Liver (tissue), 9 donors: ENCODE results near the gene HIVEP2. TPM values are rescaled to one million over a fixed set of nuclear protein-coding genes. Genes with fewer than 3 reads are reported as not detected.

Experiments used
- DNase-seq: peaks from one replicate; pipeline ENCODE4 v3.0.0-alpha.2; 2017; ENCODE audit warnings: low spot score
- H3K27ac ChIP-seq, 2 donors: one replicate each; pipeline ENCODE4 v1.7.0; 2013; ENCODE audit warnings: inconsistent platforms in 2 of 2, low read length in 2 of 2, control low read depth in 1 of 2, low read depth in 1 of 2, mild to moderate bottlenecking in 1 of 2
- H3K27me3 ChIP-seq, 4 donors: one replicate each; pipeline versions ENCODE4 v1.6.1 to v1.7.0; 2013; ENCODE audit warnings: low read length in 3 of 4, inconsistent platforms in 1 of 4, mild to moderate bottlenecking in 1 of 4, moderate library complexity in 1 of 4; ENCODE audit not compliant: control insufficient read depth in 4 of 4, insufficient read depth in 4 of 4
- H3K36me3 ChIP-seq, 4 donors: one replicate each; pipeline versions ENCODE4 v1.6.1 to v1.7.0; 2013; ENCODE audit warnings: low read length in 3 of 4, mild to moderate bottlenecking in 3 of 4, low read depth in 1 of 4, moderate library complexity in 1 of 4; ENCODE audit not compliant: control insufficient read depth in 4 of 4, insufficient read depth in 3 of 4
- H3K4me1 ChIP-seq, 4 donors: one replicate each; pipeline versions ENCODE4 v1.6.1 to v1.7.0; 2013; ENCODE audit warnings: low read length in 3 of 4, mild to moderate bottlenecking in 3 of 4, moderate library complexity in 1 of 4; ENCODE audit not compliant: control insufficient read depth in 4 of 4, insufficient read depth in 4 of 4
- H3K4me3 ChIP-seq, 3 donors: one replicate each; pipeline versions ENCODE4 v1.6.1 to v1.7.0; 2013; ENCODE audit warnings: low read length in 3 of 3, control low read depth in 1 of 3, low read depth in 1 of 3, mild to moderate bottlenecking in 1 of 3
- H3K9ac ChIP-seq, 2 donors: one replicate each; pipeline ENCODE4 v1.7.0; 2013; ENCODE audit warnings: low read length in 2 of 2, mild to moderate bottlenecking in 2 of 2, moderate library complexity in 2 of 2, control low read depth in 1 of 2, low read depth in 1 of 2
- H3K9me3 ChIP-seq, 4 donors: one replicate each; pipeline versions ENCODE4 v1.6.1 to v1.7.0; 2013; ENCODE audit warnings: low read length in 3 of 4; ENCODE audit not compliant: control insufficient read depth in 4 of 4
- CTCF ChIP-seq: fragments of 150-350 bp; IDR thresholded peaks from 2 replicates; pipeline ENCODE4 v1.5.1; 2017; ENCODE audit warnings: improper control_type of control experiment, low read depth, low read length; ENCODE audit not compliant: missing input control
- EGR1 ChIP-seq, 2 donors: IDR thresholded peaks; 2 replicates each; pipeline ENCODE4 v1.6.1; 2016 to 2018; ENCODE audit warnings: antibody characterized with exemption in 2 of 2, low read depth in 2 of 2
- FOXA1 ChIP-seq: IDR thresholded peaks from 2 replicates; pipeline ENCODE4 v1.6.1; 2016; ENCODE audit warnings: antibody characterized with exemption
- FOXA2 ChIP-seq: IDR thresholded peaks from 2 replicates; pipeline ENCODE4 v1.6.1; 2016; ENCODE audit warnings: antibody characterized with exemption
- GABPA ChIP-seq, 2 donors: IDR thresholded peaks in 1 of 2; conservative IDR thresholded peaks in 1 of 2; 2 replicates each; pipeline ENCODE4 v1.6.1; 2016; ENCODE audit warnings: antibody characterized with exemption in 2 of 2, mild to moderate bottlenecking in 1 of 2, moderate library complexity in 1 of 2
- HNF4A ChIP-seq, 2 donors: conservative IDR thresholded peaks; 2 replicates each; pipeline ENCODE4 v1.6.1; 2016; ENCODE audit warnings: antibody characterized with exemption in 2 of 2, mild to moderate bottlenecking in 2 of 2
- JUND ChIP-seq, 2 donors: IDR thresholded peaks; 2 replicates each; pipeline ENCODE4 v1.6.1; 2016; ENCODE audit warnings: antibody characterized with exemption in 2 of 2
- MAX ChIP-seq: IDR thresholded peaks from 2 replicates; pipeline ENCODE4 v1.6.1; 2016; ENCODE audit warnings: antibody characterized with exemption
- NR2F2 ChIP-seq: IDR thresholded peaks from 2 replicates; pipeline ENCODE4 v1.6.1; 2016; ENCODE audit warnings: antibody characterized with exemption
- RAD21 ChIP-seq, 2 donors: IDR thresholded peaks; 2 replicates each; pipeline ENCODE4 v1.6.1; 2016; ENCODE audit warnings: antibody characterized with exemption in 2 of 2, mild to moderate bottlenecking in 2 of 2
- SP1 ChIP-seq: IDR thresholded peaks from 2 replicates; pipeline ENCODE4 v1.6.1; 2018; ENCODE audit warnings: antibody characterized with exemption, mild to moderate bottlenecking
- TAF1 ChIP-seq: conservative IDR thresholded peaks from 2 replicates; pipeline ENCODE4 v1.6.1; 2016; ENCODE audit warnings: antibody characterized with exemption, mild to moderate bottlenecking
- YY1 ChIP-seq: IDR thresholded peaks from 2 replicates; pipeline ENCODE4 v1.6.1; 2016; ENCODE audit warnings: antibody characterized with exemption, mild to moderate bottlenecking
- WGBS: extraction: QIAGEN DNeasy Blood & Tissue Kit; methylation state at CpG from one replicate; pipeline ENCODE4 v1.1.7; 2013; 5-methylcytosine and 5-hydroxymethylcytosine counted together
- polyA plus RNA-seq, 2 donors: library from polyadenylated mRNA; stranded (reverse) in 1 of 2; unstranded in 1 of 2; fragments of 200-250 nt in 1 of 2; fragments of >200 nt in 1 of 2; fragmentation: Nextera tagmentation in 1 of 2; extraction: Ambion mirVana in 1 of 2; gene quantifications; one replicate each; pipeline versions ENCODE4 v1.2.1 to v1.2.3, GENCODE V29; 2013 to 2015
- total RNA-seq, 2 donors: library from RNA; depleted of rRNA; stranded (reverse); fragments of >200 nt; gene quantifications; one replicate each; pipeline ENCODE4 v1.2.3, GENCODE V29; 2014
- TF ChIP-seq, protein P1 (sequence below): IDR thresholded peaks from 2 replicates; pipeline ENCODE4 v1.6.1; 2016; ENCODE audit warnings: antibody characterized with exemption
- TF ChIP-seq, protein P2 (sequence below): IDR thresholded peaks from 2 replicates; pipeline ENCODE4 v1.6.1; 2016; ENCODE audit warnings: antibody characterized with exemption
- donor health status: healthy.
- donor health status: healthy.
- donor health status: healthy.
- donor health status: healthy.
- donor health status: healthy.

HIVEP2 gene
- total and polyA plus RNA-seq, 4 donors = 0.82 to 6.6 (median 1.3) TPM

DNA sequence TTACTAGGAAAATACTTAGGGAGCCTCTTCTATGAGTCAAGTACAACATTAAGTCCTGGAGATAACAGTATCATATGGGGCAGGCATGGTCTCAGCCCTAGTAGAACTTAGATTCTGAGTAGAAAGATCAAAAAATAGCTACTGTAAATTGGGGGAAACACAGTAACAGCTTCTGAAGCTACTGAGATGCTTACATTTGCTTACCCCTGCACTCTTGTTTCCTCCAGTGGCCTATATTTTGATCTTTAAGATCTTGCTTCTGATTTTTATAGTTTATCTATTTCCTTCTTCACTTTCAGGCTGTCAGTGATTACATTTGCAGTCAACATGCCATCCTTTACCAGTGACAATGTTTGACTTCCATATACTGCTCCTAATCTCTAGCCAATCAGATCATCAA lies 35.3 kb downstream of the HIVEP2 start (continued):
- no peak for TF ChIP-seq MAX
- no peak for TF ChIP-seq TAF1
- no peak for TF ChIP-seq EGR1 (IDR thresholded peaks at IDR 0.05; ENCODE audit: low read depth in 2 of 2)
- no peak for TF ChIP-seq NR2F2
- TF ChIP-seq YY1 = no peak
- TF ChIP-seq RAD21 (IDR thresholded peaks at IDR 0.05) = no peak
- no peak for TF ChIP-seq HNF4A (conservative IDR thresholded peaks at IDR 0.05)
- no peak for TF ChIP-seq CTCF

- Histone ChIP-seq H3K36me3 (no peaks in the 10 kb centered on the region), H3K4me1 (no peaks in the 10 kb centered on the region), H3K4me3 (no peak overlapping the region), H3K27me3 (no peaks in the 10 kb centered on the region), H3K27ac (no peak overlapping the region), H3K9ac (no peak overlapping the region), H3K9me3 (no peaks in the 10 kb centered on the region)
- no peak for TF ChIP-seq JUND (IDR thresholded peaks at IDR 0.05)
- no peak for TF ChIP-seq FOXA2
- no peak for TF ChIP-seq MAX
- TF ChIP-seq YY1 = no peak
- 96% methylated on average over 1 of the region's 1 CpG for WGBS
- no peak for DNase-seq
Observed at GRCh38 chr6:142908235-142908634, 36.7 kb downstream of the HIVEP2 start.

DNA sequence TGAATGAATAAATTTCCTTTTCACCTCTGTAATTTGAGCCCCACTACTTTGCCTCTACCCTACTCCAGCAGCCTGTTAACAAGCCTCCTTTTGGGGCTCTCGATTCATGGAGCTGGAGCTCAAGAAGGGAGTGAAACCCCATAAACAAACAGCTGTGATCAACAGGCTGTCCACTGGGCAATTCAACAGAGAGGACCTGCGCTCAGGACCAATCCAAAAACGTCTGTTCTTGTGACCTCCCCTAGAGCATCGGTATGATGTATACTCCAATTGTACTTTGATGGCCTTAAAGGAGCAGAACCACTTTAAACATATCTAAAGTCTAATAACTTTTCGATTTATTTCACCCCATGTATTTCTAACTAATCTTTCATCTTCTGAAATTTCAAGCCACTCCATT lies 37.4 kb downstream of the HIVEP2 start:
- peaks cover 0 to 2% (median 0%) of the 10 kb centered on the region in 4 donors for H3K4me1 ChIP-seq
- H3K36me3 ChIP-seq = no peaks in the 10 kb centered on the region
- no peaks in the 10 kb centered on the region for H3K27me3 ChIP-seq
- no peak overlapping the region for H3K27ac ChIP-seq
- H3K4me3 ChIP-seq = no peak overlapping the region
- H3K9ac ChIP-seq = no peak overlapping the region
- no peak for DNase-seq
- no peaks in the 10 kb centered on the region for H3K9me3 ChIP-seq
- WGBS = 78% methylated on average over 5 of the region's 5 CpGs
- TF ChIP-seq, protein P1, sequence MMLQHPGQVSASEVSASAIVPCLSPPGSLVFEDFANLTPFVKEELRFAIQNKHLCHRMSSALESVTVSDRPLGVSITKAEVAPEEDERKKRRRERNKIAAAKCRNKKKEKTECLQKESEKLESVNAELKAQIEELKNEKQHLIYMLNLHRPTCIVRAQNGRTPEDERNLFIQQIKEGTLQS = no peak
- TF ChIP-seq GABPA (IDR thresholded peaks at IDR 0.05 in 1 of 2, conservative IDR thresholded peaks at IDR 0.05 in 1 of 2) (no peak), FOXA1 (no peak), FOXA2 (no peak), JUND (IDR thresholded peaks at IDR 0.05) (no peak), CTCF (no peak), HNF4A (conservative IDR thresholded peaks at IDR 0.05) (no peak), RAD21 (IDR thresholded peaks at IDR 0.05) (no peak), SP1 (no peak)
- TF ChIP-seq, protein P2, sequence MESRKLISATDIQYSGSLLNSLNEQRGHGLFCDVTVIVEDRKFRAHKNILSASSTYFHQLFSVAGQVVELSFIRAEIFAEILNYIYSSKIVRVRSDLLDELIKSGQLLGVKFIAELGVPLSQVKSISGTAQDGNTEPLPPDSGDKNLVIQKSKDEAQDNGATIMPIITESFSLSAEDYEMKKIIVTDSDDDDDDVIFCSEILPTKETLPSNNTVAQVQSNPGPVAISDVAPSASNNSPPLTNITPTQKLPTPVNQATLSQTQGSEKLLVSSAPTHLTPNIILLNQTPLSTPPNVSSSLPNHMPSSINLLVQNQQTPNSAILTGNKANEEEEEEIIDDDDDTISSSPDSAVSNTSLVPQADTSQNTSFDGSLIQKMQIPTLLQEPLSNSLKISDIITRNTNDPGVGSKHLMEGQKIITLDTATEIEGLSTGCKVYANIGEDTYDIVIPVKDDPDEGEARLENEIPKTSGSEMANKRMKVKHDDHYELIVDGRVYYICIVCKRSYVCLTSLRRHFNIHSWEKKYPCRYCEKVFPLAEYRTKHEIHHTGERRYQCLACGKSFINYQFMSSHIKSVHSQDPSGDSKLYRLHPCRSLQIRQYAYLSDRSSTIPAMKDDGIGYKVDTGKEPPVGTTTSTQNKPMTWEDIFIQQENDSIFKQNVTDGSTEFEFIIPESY = no peak
